ENCODE measurements around the gene CNTNAP5.

The CNTNAP5 gene

DNA sequence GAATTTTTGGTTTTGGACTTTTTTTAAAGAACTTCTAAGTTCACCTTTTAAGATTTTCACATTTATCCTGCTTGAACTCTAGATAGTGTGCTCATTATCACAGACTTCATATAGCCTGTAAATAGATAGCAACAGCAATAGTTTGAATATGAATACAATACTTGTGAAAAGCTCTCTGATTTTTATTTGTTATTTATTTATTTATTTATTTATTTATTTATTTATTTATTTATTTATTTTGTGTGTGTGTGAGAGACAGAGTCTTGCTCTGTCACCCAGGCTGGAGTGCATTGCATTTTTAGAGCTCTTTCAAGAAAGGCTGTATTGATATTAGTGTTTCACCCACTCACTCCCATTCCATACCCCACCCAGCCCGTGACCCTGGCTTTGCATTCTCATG lies 153.6 kb downstream of the CNTNAP5 start:
- H3K27me3 ChIP-seq (ENCODE audit: control insufficient read depth, insufficient read depth, low read length), result no peaks in the 10 kb centered on the region
- H3K9me3 ChIP-seq (ENCODE audit: control insufficient read depth, insufficient read depth, low read length), result no peaks in the 10 kb centered on the region
- H3K27ac ChIP-seq (ENCODE audit: low read length), result no peak overlapping the region
- no CpG with 5 or more reads among the region's 1 CpG for WGBS (ENCODE audit: insufficient coverage, insufficient read length)
- H3K36me3 ChIP-seq (ENCODE audit: control insufficient read depth, insufficient read depth, low read length), result no peaks in the 10 kb centered on the region
- no peaks in the 10 kb centered on the region for H3K4me1 ChIP-seq (ENCODE audit: control insufficient read depth, insufficient read depth, low read length)
- no peak overlapping the region for H3K4me3 ChIP-seq (ENCODE audit: low read length)
- no peak for DNase-seq (ENCODE audit: low read depth, low spot score)

DNA sequence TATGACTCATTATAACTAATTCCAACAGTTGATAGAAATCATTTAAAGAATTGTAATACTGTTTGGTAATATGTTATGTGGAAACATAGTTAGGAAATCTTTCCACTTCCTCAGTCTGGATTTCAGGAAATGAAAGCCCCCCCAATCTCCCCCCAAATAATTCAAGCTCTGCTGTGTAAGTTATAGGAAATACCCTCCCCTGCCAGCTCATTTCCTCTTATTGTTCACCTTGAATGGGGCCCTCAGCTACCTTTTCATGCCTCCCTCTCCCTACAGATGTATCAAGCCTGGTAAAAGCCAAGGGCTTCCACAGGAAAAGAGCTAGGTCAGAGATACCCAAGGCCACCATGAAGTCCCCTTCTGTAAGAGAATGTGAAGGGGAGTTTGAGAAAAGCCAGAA lies 155.5 kb downstream of the CNTNAP5 start:
- no peaks in the 10 kb centered on the region for H3K27me3 ChIP-seq (ENCODE audit: control insufficient read depth, insufficient read depth, low read length)
- no peak overlapping the region for H3K27ac ChIP-seq (ENCODE audit: low read length)
- H3K9me3 ChIP-seq (ENCODE audit: control insufficient read depth, insufficient read depth, low read length), result no peaks in the 10 kb centered on the region
- H3K4me3 ChIP-seq (ENCODE audit: low read length), result no peak overlapping the region
- DNase-seq (ENCODE audit: low read depth, low spot score), result no peak
- H3K36me3 ChIP-seq (ENCODE audit: control insufficient read depth, insufficient read depth, low read length), result no peaks in the 10 kb centered on the region
- no peaks in the 10 kb centered on the region for H3K4me1 ChIP-seq (ENCODE audit: control insufficient read depth, insufficient read depth, low read length)

DNA sequence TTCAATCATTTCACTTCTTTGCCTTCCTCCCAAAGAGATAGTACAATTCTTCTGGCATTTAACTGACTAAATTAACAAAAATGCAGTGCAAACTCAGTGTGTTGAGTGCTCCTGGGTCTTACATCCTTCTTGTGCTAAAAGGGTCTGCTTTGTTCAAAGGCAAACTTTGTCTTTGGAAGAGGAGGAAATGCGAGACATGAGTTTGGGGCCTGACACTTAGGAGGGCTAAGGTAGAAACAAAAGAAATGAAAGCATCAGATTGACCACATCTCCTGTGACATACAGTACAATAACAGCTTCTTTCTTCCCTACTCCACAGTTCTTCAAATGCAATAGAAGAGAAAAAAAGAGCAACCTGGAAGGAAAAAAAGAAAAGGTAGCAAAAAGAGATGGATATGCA lies 161.7 kb downstream of the CNTNAP5 start:
- no peak for DNase-seq (ENCODE audit: low read depth, low spot score)
- no peaks in the 10 kb centered on the region for H3K36me3 ChIP-seq (ENCODE audit: control insufficient read depth, insufficient read depth, low read length)
- WGBS (ENCODE audit: insufficient coverage, insufficient read length), result no CpG with 5 or more reads among the region's 1 CpG
- H3K9me3 ChIP-seq (ENCODE audit: control insufficient read depth, insufficient read depth, low read length), result no peaks in the 10 kb centered on the region
- H3K4me1 ChIP-seq (ENCODE audit: control insufficient read depth, insufficient read depth, low read length), result peaks cover 3% of the 10 kb centered on the region; the same call in 1 of the 2 replicates
- no peak overlapping the region for H3K27ac ChIP-seq (ENCODE audit: low read length)
- no peak overlapping the region for H3K4me3 ChIP-seq (ENCODE audit: low read length)
- H3K27me3 ChIP-seq (ENCODE audit: control insufficient read depth, insufficient read depth, low read length), result no peaks in the 10 kb centered on the region

DNA sequence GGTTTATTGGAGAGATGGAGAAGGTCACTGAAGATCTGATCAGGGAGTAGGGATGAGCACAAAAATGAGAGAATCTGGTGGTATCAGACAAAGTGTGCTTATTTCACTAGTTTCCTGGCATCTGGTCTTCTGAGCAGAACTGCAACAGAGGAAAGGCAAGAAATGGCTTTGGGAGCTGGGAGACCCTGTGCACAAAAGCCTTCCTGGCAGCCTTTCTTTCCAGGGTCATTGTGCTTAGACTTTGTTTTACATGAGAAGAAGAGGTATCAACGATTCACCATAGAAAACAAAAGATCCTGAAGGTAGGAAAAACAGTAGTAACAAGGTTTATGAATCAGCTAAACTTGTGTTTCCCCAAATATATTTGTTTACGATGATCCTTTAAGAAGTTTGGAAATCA lies 162.9 kb downstream of the CNTNAP5 start:
- Histone ChIP-seq H3K4me3 (ENCODE audit: low read length) (no peak overlapping the region), H3K27ac (ENCODE audit: low read length) (no peak overlapping the region), H3K27me3 (ENCODE audit: control insufficient read depth, insufficient read depth, low read length) (no peaks in the 10 kb centered on the region), H3K4me1 (ENCODE audit: control insufficient read depth, insufficient read depth, low read length) (peaks cover 3% of the 10 kb centered on the region; the same call in 1 of the 2 replicates), H3K36me3 (ENCODE audit: control insufficient read depth, insufficient read depth, low read length) (no peaks in the 10 kb centered on the region), H3K9me3 (ENCODE audit: control insufficient read depth, insufficient read depth, low read length) (no peaks in the 10 kb centered on the region)
- DNase-seq (ENCODE audit: low read depth, low spot score), result no peak
- no CpG with 5 or more reads among the region's 2 CpGs for WGBS (ENCODE audit: insufficient coverage, insufficient read length)

DNA sequence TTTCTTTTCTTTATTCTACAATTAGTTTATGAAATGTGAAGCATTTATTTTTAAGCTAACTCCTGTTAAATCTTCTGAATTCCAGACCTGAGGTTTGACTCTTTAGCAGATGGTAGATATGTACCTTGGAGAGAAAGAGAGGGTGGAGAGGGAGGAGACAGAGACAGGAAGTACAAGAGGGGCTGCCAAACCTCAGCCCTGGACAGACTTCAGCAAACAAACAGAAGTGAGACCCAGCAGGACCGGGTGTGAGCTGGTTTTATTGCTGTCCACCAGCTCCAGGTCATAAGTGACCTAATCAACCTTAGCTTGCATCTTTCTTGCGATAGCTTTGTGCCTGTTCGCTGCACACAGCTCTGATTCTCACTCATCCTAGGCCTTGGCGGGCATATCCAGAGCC lies 168.6 kb downstream of the CNTNAP5 start:
- Histone ChIP-seq H3K36me3 (ENCODE audit: control insufficient read depth, insufficient read depth, low read length) (no peaks in the 10 kb centered on the region), H3K4me3 (ENCODE audit: low read length) (no peak overlapping the region), H3K27ac (ENCODE audit: low read length) (no peak overlapping the region), H3K9me3 (ENCODE audit: control insufficient read depth, insufficient read depth, low read length) (no peaks in the 10 kb centered on the region), H3K27me3 (ENCODE audit: control insufficient read depth, insufficient read depth, low read length) (no peaks in the 10 kb centered on the region), H3K4me1 (ENCODE audit: control insufficient read depth, insufficient read depth, low read length) (no peaks in the 10 kb centered on the region; the same call in 1 of the 2 replicates)
- no peak for DNase-seq (ENCODE audit: low read depth, low spot score)
- WGBS (ENCODE audit: insufficient coverage, insufficient read length), result no CpG with 5 or more reads among the region's 4 CpGs

GRCh38 chr2:124201713-124202112 lies 176.6 kb downstream of the CNTNAP5 start:
- Histone ChIP-seq H3K27ac (ENCODE audit: low read length) (no peak overlapping the region), H3K4me3 (ENCODE audit: low read length) (no peak overlapping the region), H3K36me3 (ENCODE audit: control insufficient read depth, insufficient read depth, low read length) (no peaks in the 10 kb centered on the region), H3K9me3 (ENCODE audit: control insufficient read depth, insufficient read depth, low read length) (no peaks in the 10 kb centered on the region), H3K27me3 (ENCODE audit: control insufficient read depth, insufficient read depth, low read length) (no peaks in the 10 kb centered on the region), H3K4me1 (ENCODE audit: control insufficient read depth, insufficient read depth, low read length) (no peaks in the 10 kb centered on the region; the same call in 1 of the 2 replicates)
- WGBS (ENCODE audit: insufficient coverage, insufficient read length), result no CpG with 5 or more reads among the region's 2 CpGs
- DNase-seq (ENCODE audit: low read depth, low spot score), result no peak

DNA sequence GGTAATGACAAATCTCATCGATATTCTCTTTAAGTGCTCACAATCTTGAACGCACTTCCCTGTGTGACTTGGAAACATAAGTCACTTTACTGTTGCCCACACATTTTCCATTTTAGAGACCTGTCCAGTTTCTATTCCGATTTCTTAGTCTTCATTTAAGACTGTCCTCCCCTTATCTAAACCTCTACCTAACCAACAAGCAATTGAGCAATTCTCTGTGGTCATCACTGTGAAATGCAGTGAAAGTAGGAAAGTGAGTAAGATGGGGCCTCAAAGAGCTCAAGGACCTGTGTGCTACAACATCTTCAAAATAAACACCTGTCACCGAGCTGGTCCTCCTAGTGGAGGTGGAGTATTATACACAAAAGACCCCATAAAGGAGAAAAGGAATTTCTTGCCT lies 184.4 kb downstream of the CNTNAP5 start:
- Histone ChIP-seq H3K4me1 (ENCODE audit: control insufficient read depth, insufficient read depth, low read length) (no peaks in the 10 kb centered on the region), H3K36me3 (ENCODE audit: control insufficient read depth, insufficient read depth, low read length) (no peaks in the 10 kb centered on the region), H3K4me3 (ENCODE audit: low read length) (no peak overlapping the region), H3K27ac (ENCODE audit: low read length) (no peak overlapping the region), H3K27me3 (ENCODE audit: control insufficient read depth, insufficient read depth, low read length) (no peaks in the 10 kb centered on the region), H3K9me3 (ENCODE audit: control insufficient read depth, insufficient read depth, low read length) (no peaks in the 10 kb centered on the region)
- no CpG with 5 or more reads among the region's 4 CpGs for WGBS (ENCODE audit: insufficient coverage, insufficient read length)
- DNase-seq (ENCODE audit: low read depth, low spot score), result no peak

DNA sequence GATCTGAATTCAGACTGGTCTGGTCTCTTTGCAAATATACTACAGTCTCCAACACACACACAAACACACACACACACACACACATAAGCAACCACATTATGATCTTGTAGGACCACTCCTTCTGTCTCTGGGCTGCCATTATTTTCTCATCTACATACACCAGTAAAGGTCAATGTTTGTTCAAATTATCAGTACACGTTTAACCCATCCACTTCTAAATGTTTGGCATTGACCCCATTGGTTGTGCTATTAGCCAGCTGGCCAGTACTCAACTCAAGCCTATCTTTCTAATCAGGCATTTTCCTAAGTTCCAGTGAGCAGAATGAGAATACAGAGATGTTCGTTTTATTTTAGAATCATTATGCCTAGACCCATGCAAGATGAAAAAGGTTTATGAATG lies 186.4 kb downstream of the CNTNAP5 start:
- Histone ChIP-seq H3K4me3 (ENCODE audit: low read length) (no peak overlapping the region), H3K27ac (ENCODE audit: low read length) (no peak overlapping the region), H3K4me1 (ENCODE audit: control insufficient read depth, insufficient read depth, low read length) (no peaks in the 10 kb centered on the region), H3K36me3 (ENCODE audit: control insufficient read depth, insufficient read depth, low read length) (no peaks in the 10 kb centered on the region), H3K27me3 (ENCODE audit: control insufficient read depth, insufficient read depth, low read length) (no peaks in the 10 kb centered on the region), H3K9me3 (ENCODE audit: control insufficient read depth, insufficient read depth, low read length) (no peaks in the 10 kb centered on the region)
- WGBS (ENCODE audit: insufficient coverage, insufficient read length), result no CpG with 5 or more reads among the region's 2 CpGs
- no peak for DNase-seq (ENCODE audit: low read depth, low spot score)

GRCh38 chr2:124213977-124214587 lies 189.0 kb downstream of the CNTNAP5 start:
- no peaks in the 10 kb centered on the region for H3K9me3 ChIP-seq (ENCODE audit: control insufficient read depth, insufficient read depth, low read length)
- no peaks in the 10 kb centered on the region for H3K4me1 ChIP-seq (ENCODE audit: control insufficient read depth, insufficient read depth, low read length)
- no peaks in the 10 kb centered on the region for H3K27me3 ChIP-seq (ENCODE audit: control insufficient read depth, insufficient read depth, low read length)
- no peaks in the 10 kb centered on the region for H3K36me3 ChIP-seq (ENCODE audit: control insufficient read depth, insufficient read depth, low read length)
- H3K27ac ChIP-seq (ENCODE audit: low read length), result no peak overlapping the region
- no peak for DNase-seq (ENCODE audit: low read depth, low spot score)
- no CpG with 5 or more reads among the region's 7 CpGs for WGBS (ENCODE audit: insufficient coverage, insufficient read length)
- H3K4me3 ChIP-seq (ENCODE audit: low read length), result no peak overlapping the region

DNA sequence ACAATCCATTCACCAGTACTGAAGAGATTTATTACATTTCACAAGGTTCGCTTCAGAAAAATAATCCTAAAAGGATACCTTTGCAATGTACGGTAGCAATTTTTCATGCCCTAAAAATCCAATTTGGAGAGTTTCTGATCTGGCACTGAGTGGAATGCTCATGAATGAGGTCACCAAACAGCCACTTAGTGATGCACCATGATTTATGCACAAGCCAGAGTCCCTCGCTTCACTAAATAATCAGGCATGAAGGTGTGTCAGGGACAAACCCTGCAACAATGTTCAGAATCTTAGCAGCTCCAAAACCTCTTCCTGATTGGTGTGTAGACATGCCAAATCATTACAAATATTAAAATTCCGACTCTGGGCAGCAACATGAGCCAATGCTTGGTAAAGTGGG lies 221.1 kb downstream of the CNTNAP5 start:
- H3K4me1 ChIP-seq (ENCODE audit: control insufficient read depth, insufficient read depth, low read length), result peaks cover 2% of the 10 kb centered on the region; the same call in 1 of the 2 replicates
- H3K9me3 ChIP-seq (ENCODE audit: control insufficient read depth, insufficient read depth, low read length), result no peaks in the 10 kb centered on the region
- no peak overlapping the region for H3K27ac ChIP-seq (ENCODE audit: low read length)
- no peak for DNase-seq (ENCODE audit: low read depth, low spot score)
- whole genome bisulfite sequencing (ENCODE audit: insufficient coverage, insufficient read length), result no CpG with 5 or more reads among the region's 4 CpGs
- no peaks in the 10 kb centered on the region for H3K36me3 ChIP-seq (ENCODE audit: control insufficient read depth, insufficient read depth, low read length)
- no peaks in the 10 kb centered on the region for H3K27me3 ChIP-seq (ENCODE audit: control insufficient read depth, insufficient read depth, low read length)
- H3K4me3 ChIP-seq (ENCODE audit: low read length), result no peak overlapping the region

DNA sequence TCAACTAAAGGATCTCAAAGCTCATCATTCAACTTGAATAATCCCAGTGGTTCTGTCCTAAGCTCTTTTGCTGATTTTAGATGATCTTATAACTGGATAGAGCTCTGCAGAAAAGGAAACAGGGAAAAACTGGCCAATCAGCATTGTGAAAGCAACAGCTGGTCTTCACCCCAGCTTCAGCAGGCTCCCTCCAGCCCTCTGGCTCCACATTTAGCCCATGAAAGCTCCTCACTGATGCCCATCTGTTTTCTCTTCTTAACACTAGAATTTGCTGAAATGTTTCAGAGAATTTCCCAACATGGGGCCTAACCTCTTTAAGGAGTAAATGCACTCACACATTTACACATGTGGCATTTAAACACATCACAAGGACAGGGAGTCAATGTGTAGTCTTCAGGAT lies 223.3 kb downstream of the CNTNAP5 start:
- H3K4me3 ChIP-seq (ENCODE audit: low read length), result no peak overlapping the region
- no peak for DNase-seq (ENCODE audit: low read depth, low spot score)
- H3K27ac ChIP-seq (ENCODE audit: low read length), result no peak overlapping the region
- H3K4me1 ChIP-seq (ENCODE audit: control insufficient read depth, insufficient read depth, low read length), result peaks cover 2% of the 10 kb centered on the region; the same call in 1 of the 2 replicates
- H3K9me3 ChIP-seq (ENCODE audit: control insufficient read depth, insufficient read depth, low read length), result no peaks in the 10 kb centered on the region
- no peaks in the 10 kb centered on the region for H3K36me3 ChIP-seq (ENCODE audit: control insufficient read depth, insufficient read depth, low read length)
- no peaks in the 10 kb centered on the region for H3K27me3 ChIP-seq (ENCODE audit: control insufficient read depth, insufficient read depth, low read length)
